ENCODE measurements around the gene DNAH10. TPM values are rescaled to one million over a fixed set of nuclear protein-coding genes. Genes with fewer than 3 reads are reported as not detected.

DNAH10 gene
- total and polyA plus RNA-seq, 9 donors: 0.05 to 20.2 (median 0.72) TPM

- intact Hi-C loops (cut with DNase I): no loop called here
- Histone ChIP-seq H3K9me3 (no peaks in the 10 kb centered on the region), H3K27ac (no peak overlapping the region), H3K4me3 (no peak overlapping the region), H3K27me3 (no peaks in the 10 kb centered on the region), H3K4me1 (ENCODE audit: insufficient read depth) (no peaks in the 10 kb centered on the region), H3K36me3 (no peaks in the 10 kb centered on the region)
- 55 to 68% (median 60%) methylated on average over 3 of the region's 3 CpGs for WGBS, 3 donors
- TF ChIP-seq EP300 (IDR thresholded peaks at IDR 0.05) (no peak), CTCF (IDR thresholded peaks at IDR 0.05) (no peak), POLR2A (IDR thresholded peaks at IDR 0.05) (no peak)
- DNase-seq: no peak
These were observed 157.9 kb downstream of the DNAH10 start for GRCh38 chr12:123919980-123920360.

GRCh38 chr12:123923038-123923437 is 160.9 kb downstream of the DNAH10 start:
- 88 to 93% (median 93%) methylated on average over 2 of the region's 2 CpGs for WGBS, 3 donors
- TF ChIP-seq EP300 (IDR thresholded peaks at IDR 0.05) (no peak), CTCF (IDR thresholded peaks at IDR 0.05) (no peak), POLR2A (IDR thresholded peaks at IDR 0.05) (no peak)
- Histone ChIP-seq H3K4me1 (ENCODE audit: insufficient read depth) (no peaks in the 10 kb centered on the region), H3K27me3 (no peaks in the 10 kb centered on the region), H3K4me3 (no peak overlapping the region), H3K9me3 (no peaks in the 10 kb centered on the region), H3K27ac (no peak overlapping the region), H3K36me3 (no peaks in the 10 kb centered on the region)
- no peak for DNase-seq
- intact Hi-C loops (cut with DNase I): no loop called here

GRCh38 chr12:123923927-123924326 is 161.8 kb downstream of the DNAH10 start:
- no peaks in the 10 kb centered on the region for H3K4me1 ChIP-seq (ENCODE audit: insufficient read depth)
- no peak overlapping the region for H3K4me3 ChIP-seq
- 62 to 66% (median 65%) methylated on average over 7 of the region's 7 CpGs for WGBS, 3 donors
- no peaks in the 10 kb centered on the region for H3K9me3 ChIP-seq
- no peak for DNase-seq
- intact Hi-C loops (cut with DNase I): no loop called here
- H3K27ac ChIP-seq: no peak overlapping the region
- H3K27me3 ChIP-seq: no peaks in the 10 kb centered on the region
- TF ChIP-seq EP300 (IDR thresholded peaks at IDR 0.05) (no peak), CTCF (IDR thresholded peaks at IDR 0.05) (no peak), POLR2A (IDR thresholded peaks at IDR 0.05) (no peak)
- no peaks in the 10 kb centered on the region for H3K36me3 ChIP-seq

GRCh38 chr12:123924539-123924938 is 162.4 kb downstream of the DNAH10 start:
- TF ChIP-seq CTCF (IDR thresholded peaks at IDR 0.05) (no peak), EP300 (IDR thresholded peaks at IDR 0.05) (no peak), POLR2A (IDR thresholded peaks at IDR 0.05) (no peak)
- 93 to 95% (median 94%) methylated on average over 4 of the region's 4 CpGs for WGBS, 3 donors
- no peaks in the 10 kb centered on the region for H3K9me3 ChIP-seq
- no peaks in the 10 kb centered on the region for H3K27me3 ChIP-seq
- no peak overlapping the region for H3K4me3 ChIP-seq
- intact Hi-C loops (cut with DNase I): no loop called here
- no peaks in the 10 kb centered on the region for H3K36me3 ChIP-seq
- H3K4me1 ChIP-seq (ENCODE audit: insufficient read depth): no peaks in the 10 kb centered on the region
- no peak overlapping the region for H3K27ac ChIP-seq
- no peak for DNase-seq
